NCI-H748 treated with DMSO at 0.1 percent for 48 hours (cell line): Measurements from ENCODE around the gene ACTMAP.
"Not testable (repeated sequence)": the region's sequence is repeated elsewhere in the genome, so short reads cannot be mapped to it uniquely, and the experiment has no call there.

Source experiments
- DNase-seq: peaks from one replicate; lab custom pipeline; 2025; lab: John Stamatoyannopoulos, UW

ACTMAP gene

GRCh38 chr19:40750058-40750873, at the start of gene ACTMAP:
Gene ACTMAP (minus strand): TSS chr19:40750477. CDS start chr19:40749803, 674 bp downstream.
- DNase-seq = peak; percentile 99

GRCh38 chr19:40799558-40800338, 49.5 kb upstream of the ACTMAP start:
- no peak for DNase-seq

GRCh38 chr19:40798683-40799557, 48.6 kb upstream of the ACTMAP start, which contains the start of gene EGLN2:
Gene EGLN2 (plus strand): TSS chr19:40799191. CDS start chr19:40800573, 1,382 bp downstream.
- peak; percentile 99 for DNase-seq

- peak; percentile 81 for DNase-seq
These were observed 47.8 kb upstream of the ACTMAP start for GRCh38 chr19:40797963-40798682.

GRCh38 chr19:40797166-40797962, 47.1 kb upstream of the ACTMAP start:
- DNase-seq = no peak

GRCh38 chr19:40791996-40792395, 41.7 kb upstream of the ACTMAP start:
- no peak for DNase-seq

- no peak for DNase-seq
These were observed 41.1 kb upstream of the ACTMAP start for GRCh38 chr19:40791349-40791748.

- no peak for DNase-seq
These were observed 36.1 kb upstream of the ACTMAP start for GRCh38 chr19:40786060-40787037.

GRCh38 chr19:40785526-40785925, 35.2 kb upstream of the ACTMAP start:
- no peak for DNase-seq

- not testable (repeated sequence) for DNase-seq
These were observed 33.9 kb upstream of the ACTMAP start for GRCh38 chr19:40784146-40784545.

GRCh38 chr19:40783711-40784110, 33.4 kb upstream of the ACTMAP start:
- DNase-seq = no peak

GRCh38 chr19:40781140-40781539, 30.9 kb upstream of the ACTMAP start:
- DNase-seq = no peak

GRCh38 chr19:40780582-40780981, 30.3 kb upstream of the ACTMAP start:
- DNase-seq = no peak

GRCh38 chr19:40778706-40779284, 28.5 kb upstream of the ACTMAP start:
- no peak for DNase-seq

GRCh38 chr19:40777937-40778705, 27.8 kb upstream of the ACTMAP start, which contains the start of gene RAB4B:
Gene RAB4B (plus strand): TSS chr19:40778247. CDS start chr19:40778376, 129 bp downstream.
- peak; percentile 99 for DNase-seq

- no peak for DNase-seq
These were observed 27.3 kb upstream of the ACTMAP start for GRCh38 chr19:40777645-40777936.

GRCh38 chr19:40776932-40777644, 26.8 kb upstream of the ACTMAP start:
- peak; percentile 95 for DNase-seq

- DNase-seq = no peak
These were observed 26.1 kb upstream of the ACTMAP start for GRCh38 chr19:40776364-40776763.
